GM21737 (cell line): ENCODE data around the gene RAD51B.
"Not testable (repeated sequence)": the region's sequence is repeated elsewhere in the genome, so short reads cannot be mapped to it uniquely, and the experiment has no call there.

Experiments used
- ATAC-seq: cut with Tn5 transposase; IDR thresholded peaks from one replicate; pipeline ENCODE4 v1.9.1; 2021; ENCODE audit warnings: mild to moderate bottlenecking, moderate library complexity; ENCODE audit not compliant: unreplicated experiment

RAD51B gene

DNA sequence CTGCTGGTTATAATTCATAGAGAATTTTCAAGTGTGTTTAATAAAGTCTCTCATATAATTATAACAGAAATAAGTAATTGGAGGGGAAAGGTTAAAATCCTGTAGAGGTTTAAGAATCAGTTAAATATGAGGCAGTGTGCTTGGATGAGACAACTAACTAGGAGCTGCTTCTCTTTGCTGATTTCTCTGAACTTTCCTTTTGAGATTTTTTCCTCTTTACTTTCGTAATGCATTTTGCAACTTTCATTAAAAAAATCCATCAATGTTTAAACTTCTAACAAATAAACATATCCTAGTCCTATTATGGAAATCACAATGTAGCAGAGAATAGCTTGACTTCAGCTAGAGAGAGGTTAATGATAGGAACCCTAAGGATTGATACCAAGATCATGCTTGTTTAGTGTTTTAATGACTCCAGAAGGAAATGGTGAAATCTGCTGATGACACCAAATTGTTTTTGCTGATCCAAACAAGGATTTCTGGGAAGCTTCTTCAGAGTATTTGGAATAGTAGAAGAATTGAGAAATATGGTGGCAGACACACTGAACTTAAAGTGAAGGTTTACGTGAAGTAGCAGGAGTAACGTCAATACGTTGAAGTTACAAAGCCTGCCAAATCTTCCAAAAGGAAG lies 122.6 kb downstream of the RAD51B start:
- ATAC-seq, result no peak

DNA sequence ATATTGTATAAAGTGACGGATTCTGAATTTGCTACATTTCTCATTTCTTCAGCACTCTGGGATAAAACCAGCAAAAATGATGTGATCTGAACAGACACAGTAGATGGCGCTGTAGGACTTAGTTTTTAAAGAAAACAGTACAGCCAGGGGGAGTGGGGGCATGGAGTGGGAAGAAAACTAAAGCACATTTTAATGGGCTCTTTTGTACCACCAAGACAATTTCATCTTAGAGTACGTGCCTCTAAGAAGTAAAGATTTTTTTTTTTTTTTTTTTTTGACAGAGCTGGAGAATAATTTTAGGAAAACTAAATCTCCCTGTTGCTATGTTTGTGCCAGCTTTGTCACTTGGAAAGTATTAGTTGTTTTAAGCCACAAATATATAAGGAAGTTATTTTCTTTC lies 124.4 kb downstream of the RAD51B start:
- ATAC-seq, result no peak

GRCh38 chr14:67944605-67945004 lies 125.0 kb downstream of the RAD51B start:
- ATAC-seq, result no peak

DNA sequence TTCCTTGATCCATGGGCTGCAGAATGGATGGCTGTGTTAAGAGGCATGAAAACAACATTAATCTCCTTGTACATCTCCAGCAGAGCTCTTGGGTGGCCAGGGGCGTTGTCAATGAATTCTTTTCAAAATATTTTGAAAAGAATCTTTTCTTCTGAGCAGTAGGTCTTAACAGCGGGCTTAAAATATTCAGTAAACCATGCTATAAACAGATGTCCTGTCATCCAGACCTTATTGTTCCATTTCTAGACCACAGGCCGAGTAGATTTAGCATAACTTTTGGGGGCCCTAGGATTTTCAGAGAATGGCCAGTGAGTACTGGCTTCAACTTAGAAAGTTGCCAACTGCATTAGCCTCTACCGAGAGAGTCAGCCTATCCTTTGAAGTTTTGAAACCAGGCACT lies 130.2 kb downstream of the RAD51B start:
- no peak for ATAC-seq

- ATAC-seq, result no peak
Measured at GRCh38 chr14:67950386-67950785, 130.8 kb downstream of the RAD51B start.

DNA sequence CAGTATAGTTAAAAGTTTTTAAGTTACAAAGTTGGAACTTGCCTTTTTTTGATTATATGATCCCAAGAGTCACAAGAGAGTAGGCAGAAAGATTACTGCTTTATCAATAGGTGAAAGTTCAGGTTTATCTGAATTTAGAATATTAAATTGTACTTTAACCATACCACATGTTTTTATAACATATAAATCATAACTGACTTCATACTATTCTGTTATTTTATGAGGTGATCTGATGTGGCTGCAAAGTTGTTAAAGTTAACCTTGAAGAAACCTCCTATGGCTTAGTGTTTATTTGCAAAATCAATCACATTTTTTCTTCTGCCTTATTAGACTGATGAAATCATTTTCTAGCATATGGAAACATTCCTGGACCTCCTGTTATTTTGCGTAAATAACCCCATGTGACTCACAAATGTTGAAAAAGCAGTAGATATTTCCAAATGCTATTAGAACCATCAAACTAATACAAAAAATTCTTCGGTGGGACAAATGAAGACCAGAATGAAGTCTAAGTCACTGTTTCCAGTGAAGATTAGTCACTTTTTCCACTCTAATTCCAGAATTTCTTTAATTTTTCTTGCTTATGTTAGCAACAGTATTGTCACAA lies 132.1 kb downstream of the RAD51B start:
- ATAC-seq, result no peak

DNA sequence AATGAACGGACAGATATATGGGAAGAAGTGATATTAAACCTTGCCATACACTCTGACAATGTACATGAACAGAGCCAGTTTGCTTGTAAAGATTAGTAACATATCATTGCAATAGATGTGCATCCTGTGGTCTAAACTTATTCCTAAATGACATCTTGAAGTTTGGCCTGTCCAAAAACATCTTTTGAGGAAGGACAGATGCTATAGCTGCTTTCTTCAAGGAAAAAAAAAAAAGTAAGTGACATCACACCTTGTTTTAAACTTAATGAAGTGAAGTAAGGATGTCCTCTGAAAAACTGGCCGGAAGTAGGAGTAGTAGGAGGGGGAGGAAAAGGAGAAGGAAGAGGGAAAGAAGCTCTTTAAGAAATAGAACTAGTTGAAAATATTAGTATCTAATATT lies 132.8 kb downstream of the RAD51B start:
- no peak for ATAC-seq

GRCh38 chr14:67952786-67953185 lies 133.2 kb downstream of the RAD51B start:
- no peak for ATAC-seq

DNA sequence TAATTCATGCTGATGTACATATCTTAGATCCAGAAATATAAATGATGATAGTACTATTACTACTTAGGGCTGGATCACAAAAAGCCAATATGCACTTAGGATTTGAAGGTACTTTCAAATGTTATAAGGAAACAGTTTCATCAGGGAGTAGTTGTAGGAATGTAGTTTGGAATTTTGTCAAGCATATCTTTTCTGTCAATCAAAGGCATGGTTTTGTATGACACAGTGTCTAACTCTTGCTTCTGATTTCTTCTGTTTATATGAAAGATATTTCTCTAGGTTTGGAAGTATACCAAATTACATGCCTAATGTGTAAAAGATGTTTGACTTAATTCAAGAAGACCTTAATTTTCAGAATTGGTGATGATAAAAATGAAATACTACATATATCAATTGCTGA lies 135.7 kb downstream of the RAD51B start:
- no peak for ATAC-seq

DNA sequence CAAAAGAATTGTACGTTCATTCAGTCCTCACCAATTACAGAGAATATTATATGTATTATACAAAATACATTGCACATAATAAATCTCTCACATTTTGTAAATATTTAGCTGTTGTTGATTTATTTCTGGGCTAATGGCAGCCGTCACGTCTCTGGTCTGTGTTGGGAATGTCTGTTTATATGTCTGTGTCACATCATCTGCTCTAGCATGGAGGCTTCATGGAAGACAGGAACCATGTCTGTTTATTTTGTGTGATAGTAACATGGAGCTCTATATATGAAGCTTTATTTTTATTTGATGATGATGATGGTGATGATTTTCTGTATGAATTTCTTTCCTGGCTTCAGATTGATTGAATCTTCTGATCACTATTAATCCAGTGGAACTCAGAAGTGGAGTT lies 138.4 kb downstream of the RAD51B start:
- no peak for ATAC-seq

- no peak for ATAC-seq
Measured at GRCh38 chr14:67961676-67962075, 142.1 kb downstream of the RAD51B start.

- no peak for ATAC-seq
Measured at GRCh38 chr14:67962215-67962644, 142.7 kb downstream of the RAD51B start.

DNA sequence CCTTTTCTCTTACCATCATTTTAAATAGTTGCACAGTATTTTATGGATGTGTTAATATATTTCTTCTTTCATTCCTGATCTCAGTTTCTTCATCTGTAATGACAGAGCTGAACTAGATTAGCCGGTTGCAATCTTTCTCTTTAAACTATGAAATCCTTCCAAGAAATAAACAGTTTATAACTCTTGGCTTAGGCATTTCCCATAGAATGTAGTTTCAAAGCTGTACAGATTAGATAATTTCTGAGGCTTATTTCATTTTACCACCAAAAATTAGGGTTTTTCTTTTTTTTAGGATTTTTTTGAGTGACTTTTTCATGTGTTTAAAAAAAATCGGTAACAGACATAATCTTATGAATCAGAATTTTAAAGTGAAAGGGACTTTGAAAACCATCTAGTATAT lies 144.0 kb downstream of the RAD51B start:
- ATAC-seq, result no peak

- ATAC-seq, result no peak
Measured at GRCh38 chr14:67963960-67964812, 144.6 kb downstream of the RAD51B start.

DNA sequence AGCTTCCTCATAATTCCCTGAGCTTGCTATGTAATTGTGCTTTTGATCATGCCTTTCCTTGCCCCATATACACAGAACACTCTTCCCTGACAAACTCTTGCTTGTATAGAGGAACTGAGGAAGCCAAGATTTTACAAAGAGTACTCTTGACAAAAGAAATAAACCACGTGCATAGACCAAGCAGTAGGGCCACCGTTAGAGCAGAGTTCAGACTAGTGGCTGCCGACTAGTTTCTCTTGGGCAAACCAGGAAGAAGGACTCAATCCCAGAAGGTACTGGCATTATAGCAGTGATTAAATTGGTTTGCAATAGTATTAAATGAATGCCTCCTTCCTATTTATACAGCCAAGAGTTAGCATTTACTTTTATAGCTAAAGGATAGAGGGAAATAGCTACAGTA lies 146.1 kb downstream of the RAD51B start:
- no peak for ATAC-seq

GRCh38 chr14:67967206-67967605 lies 147.6 kb downstream of the RAD51B start:
- no peak for ATAC-seq

- not testable (repeated sequence) for ATAC-seq
Measured at GRCh38 chr14:67967970-67968369, 148.4 kb downstream of the RAD51B start.

DNA sequence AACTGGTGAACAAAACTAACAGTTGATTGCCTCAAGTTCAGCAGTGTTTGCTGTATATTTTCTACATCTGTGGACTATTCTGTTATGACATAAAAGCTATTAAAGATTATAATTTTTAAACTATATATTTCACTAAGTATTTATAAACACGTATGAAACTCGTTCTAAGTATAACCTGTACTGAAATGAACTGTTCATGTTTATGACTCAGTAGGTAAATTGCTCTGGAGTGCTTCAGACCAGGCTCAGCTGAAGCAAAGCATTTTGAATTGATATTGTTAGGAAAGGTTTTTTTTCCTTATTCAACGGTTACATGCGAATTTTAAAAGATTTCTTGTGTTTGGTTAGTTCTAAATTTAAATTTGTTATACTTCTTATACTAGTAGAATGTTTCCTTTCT lies 151.3 kb downstream of the RAD51B start:
- no peak for ATAC-seq

DNA sequence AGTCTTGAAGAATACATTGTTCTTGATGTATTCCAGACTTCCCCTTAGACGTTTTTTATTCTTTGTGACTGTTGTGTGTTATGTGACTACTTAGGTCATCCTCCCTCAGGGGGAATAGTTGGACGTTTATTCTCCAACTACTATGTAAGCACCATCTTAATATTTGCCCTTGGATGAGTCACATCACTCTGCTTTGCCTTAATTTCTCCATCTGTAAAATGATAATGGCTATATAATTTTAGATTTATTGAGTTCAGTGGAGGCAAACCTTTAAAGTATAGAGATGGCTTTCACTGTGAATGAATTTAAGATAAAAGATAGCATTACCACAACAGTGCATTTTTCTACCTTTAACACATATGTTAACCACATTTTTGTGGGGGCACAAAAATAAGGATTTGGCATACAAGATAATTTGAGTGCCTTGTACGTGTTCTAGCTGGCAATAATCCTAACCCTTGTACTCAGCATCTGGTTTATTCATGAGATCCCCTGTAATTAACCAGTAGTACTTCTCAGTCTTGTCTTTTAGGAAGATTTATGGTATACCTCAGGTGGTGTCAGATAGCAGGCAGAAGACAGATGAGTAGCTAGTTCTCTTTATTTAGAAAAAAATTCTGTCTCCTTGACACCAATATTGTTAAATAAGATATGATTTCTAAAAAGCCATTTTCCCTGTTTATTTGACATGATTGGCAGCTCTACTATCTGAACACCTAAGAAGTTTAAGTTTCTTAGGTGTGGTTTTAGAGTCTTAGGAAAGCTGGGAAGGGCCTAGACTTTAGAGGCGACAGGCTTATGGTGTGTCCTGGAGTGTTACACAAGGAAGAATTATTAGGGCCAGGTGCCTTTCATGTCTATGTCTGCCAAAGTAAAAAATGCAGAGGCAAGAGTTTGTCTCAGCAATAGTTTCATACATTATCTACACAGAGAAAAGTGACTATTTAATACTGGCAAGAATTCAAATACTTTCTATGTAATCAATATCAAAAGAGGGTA lies 152.3 kb downstream of the RAD51B start:
- no peak for ATAC-seq

DNA sequence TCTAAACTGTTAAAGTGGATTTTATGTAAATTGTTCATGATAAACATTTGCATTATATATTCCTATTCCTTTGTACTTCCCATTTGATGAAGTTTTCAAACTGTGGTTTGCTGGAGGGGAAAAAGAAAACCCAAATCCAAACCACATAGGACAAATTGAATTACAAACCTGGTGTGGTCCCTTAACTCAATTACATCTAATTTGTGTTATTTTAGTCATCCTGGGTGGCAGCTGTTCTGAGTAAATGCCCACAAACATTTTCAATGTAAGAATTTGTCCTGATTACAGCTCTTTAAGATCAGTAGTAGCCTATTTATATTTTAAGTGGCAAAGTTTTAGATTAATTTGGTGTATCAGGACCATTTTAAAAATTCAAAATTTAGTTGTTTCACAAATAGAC lies 153.9 kb downstream of the RAD51B start:
- no peak for ATAC-seq

- no peak for ATAC-seq
Measured at GRCh38 chr14:67975470-67975869, 155.9 kb downstream of the RAD51B start.
